Astrocyte (in vitro differentiated cells and primary cell): ENCODE data around the gene TRPC6. TPM values are rescaled to one million over a fixed set of nuclear protein-coding genes. Genes with fewer than 3 reads are reported as not detected.
"Not testable (repeated sequence)": the region's sequence is repeated elsewhere in the genome, so short reads cannot be mapped to it uniquely, and the experiment has no call there.

ENCODE experiments used
- DNase-seq: peaks from one replicate; pipeline ENCODE4 v3.0.0-alpha.2; 2010; ENCODE audit warnings: low read depth
- FAIRE-seq: peaks from 2 replicates; lab custom pipeline; 2011; peaks lifted over from hg19 to GRCh38; lab: Jason Lieb, UNC
- H2AFZ ChIP-seq: 2 replicates; pipeline ENCODE4 v1.6.0; 2012; ENCODE audit warnings: low read depth, low read length, inconsistent platforms
- H3K27ac ChIP-seq: 2 replicates; pipeline ENCODE4 v1.5.1; 2011; ENCODE audit warnings: low read depth, low read length, inconsistent platforms
- H3K27me3 ChIP-seq: 2 replicates; pipeline ENCODE4 v1.6.0; 2011; ENCODE audit warnings: low read length, inconsistent platforms; ENCODE audit not compliant: insufficient read depth
- H3K36me3 ChIP-seq: 2 replicates; pipeline ENCODE4 v1.5.1; 2011; ENCODE audit warnings: low read length, inconsistent platforms; ENCODE audit not compliant: insufficient read depth
- H3K4me1 ChIP-seq: 2 replicates; pipeline ENCODE4 v1.5.1; 2011; ENCODE audit warnings: low read length, inconsistent platforms; ENCODE audit not compliant: insufficient read depth
- H3K4me2 ChIP-seq: 2 replicates; pipeline ENCODE4 v1.6.0; 2012; ENCODE audit warnings: low read length, inconsistent platforms
- H3K4me3 ChIP-seq: 2 replicates; pipeline ENCODE4 v1.5.1; 2011; ENCODE audit warnings: low read depth, mild to moderate bottlenecking, low read length, inconsistent platforms; ENCODE audit not compliant: insufficient read depth
- H3K79me2 ChIP-seq: 2 replicates; pipeline ENCODE4 v1.6.0; 2012; ENCODE audit warnings: mild to moderate bottlenecking, low read length, inconsistent platforms; ENCODE audit not compliant: insufficient read depth
- H3K9ac ChIP-seq: 2 replicates; pipeline ENCODE4 v1.6.0; 2012; ENCODE audit warnings: mild to moderate bottlenecking, low read length, inconsistent platforms
- H3K9me3 ChIP-seq: 2 replicates; pipeline ENCODE4 v1.5.1; 2012; ENCODE audit warnings: low read depth, mild to moderate bottlenecking, low read length, inconsistent platforms; ENCODE audit not compliant: insufficient read depth
- H4K20me1 ChIP-seq: 2 replicates; pipeline ENCODE4 v1.6.0; 2012; ENCODE audit warnings: low read length, inconsistent platforms; ENCODE audit not compliant: insufficient read depth
- H3K27ac Mint-ChIP-seq: one replicate; pipeline ENCODE4 v1.8.0; 2021; ENCODE audit warnings: mild to moderate bottlenecking, mixed read lengths; ENCODE audit not compliant: unreplicated experiment
- H3K27me3 Mint-ChIP-seq: one replicate; pipeline ENCODE4 v1.8.0; 2021; ENCODE audit warnings: low read depth, mixed read lengths; ENCODE audit not compliant: unreplicated experiment
- H3K36me3 Mint-ChIP-seq: one replicate; pipeline ENCODE4 v1.8.0; 2021; ENCODE audit warnings: low read depth, mixed read lengths; ENCODE audit not compliant: unreplicated experiment
- H3K4me1 Mint-ChIP-seq: one replicate; pipeline ENCODE4 v1.8.0; 2021; ENCODE audit warnings: low read depth, mixed read lengths; ENCODE audit not compliant: unreplicated experiment
- H3K4me3 Mint-ChIP-seq: one replicate; pipeline ENCODE4 v1.8.0; 2021; ENCODE audit warnings: mild to moderate bottlenecking, moderate library complexity, mixed read lengths; ENCODE audit not compliant: unreplicated experiment
- H3K9me3 Mint-ChIP-seq: one replicate; pipeline ENCODE4 v1.8.0; 2021; ENCODE audit warnings: mild to moderate bottlenecking, mixed read lengths; ENCODE audit not compliant: unreplicated experiment
- CTCF ChIP-seq: IDR thresholded peaks from 2 replicates; pipeline ENCODE4 v1.5.1; 2011; ENCODE audit warnings: low read depth, mild to moderate bottlenecking, inconsistent platforms, low read length, moderate library complexity; ENCODE audit not compliant: insufficient read depth
- EZH2 ChIP-seq: IDR thresholded peaks from 2 replicates; pipeline ENCODE4 v1.6.1; 2012; ENCODE audit warnings: mild to moderate bottlenecking, low read length, inconsistent platforms; ENCODE audit not compliant: insufficient read depth
- total RNA-seq: library from RNA; stranded (reverse); gene quantifications from 2 replicates; pipeline ENCODE4 v1.2.1, GENCODE V29; 2021

Gene TRPC6
- total RNA-seq, 1 donor from 2014 or later = 0.07 TPM

GRCh38 chr11:101441747-101442146 lies 142.1 kb downstream of the TRPC6 start:
- peaks cover 28% of the 10 kb centered on the region for H3K4me1 Mint-ChIP-seq
- H3K36me3 Mint-ChIP-seq = no peaks in the 10 kb centered on the region
- TF ChIP-seq CTCF = no peak
- no peak for TF ChIP-seq EZH2
- Histone ChIP-seq H2AFZ (no peak overlapping the region), H3K27ac (peak overlapping the region; percentile 82), H3K4me2 (peak overlapping the region; percentile 38), H3K27me3 (no peaks in the 10 kb centered on the region), H4K20me1 (no peaks in the 10 kb centered on the region), H3K36me3 (no peaks in the 10 kb centered on the region), H3K9ac (peak overlapping the region; percentile 42), H3K9me3 (no peaks in the 10 kb centered on the region), H3K79me2 (no peaks in the 10 kb centered on the region), H3K4me1 (peaks cover 10% of the 10 kb centered on the region), H3K4me3 (no peak overlapping the region)
- H3K4me3 Mint-ChIP-seq = no peak overlapping the region
- H3K27ac Mint-ChIP-seq = peak overlapping the region; percentile 87
- no peaks in the 10 kb centered on the region for H3K9me3 Mint-ChIP-seq
- no peaks in the 10 kb centered on the region for H3K27me3 Mint-ChIP-seq
- DNase-seq (no peak), FAIRE-seq (peak; percentile 26)

DNA sequence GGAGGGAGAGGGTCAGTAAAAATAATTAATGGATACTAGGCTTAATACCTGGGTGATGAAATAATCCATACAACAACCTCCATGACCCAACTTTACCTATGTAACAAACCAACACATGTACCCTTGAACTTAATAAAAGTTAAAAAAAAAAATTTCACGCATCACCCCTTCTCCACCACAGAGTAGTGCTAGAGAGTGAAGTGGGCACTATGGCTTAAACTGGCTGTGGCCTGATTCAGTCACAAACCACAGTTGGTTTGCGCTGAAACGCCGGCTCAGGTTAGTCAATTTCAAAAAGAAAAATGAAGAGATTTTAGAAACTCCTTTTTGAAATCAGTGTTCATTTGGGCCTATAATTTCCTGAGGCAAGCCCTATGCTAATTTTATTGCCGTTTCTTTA lies 144.3 kb downstream of the TRPC6 start:
- DNase-seq (no peak), FAIRE-seq (no peak)
- Histone ChIP-seq H4K20me1 (no peaks in the 10 kb centered on the region), H3K27me3 (no peaks in the 10 kb centered on the region), H3K4me3 (no peak overlapping the region), H3K4me1 (peaks cover 10% of the 10 kb centered on the region), H3K9ac (no peak overlapping the region), H3K27ac (no peak overlapping the region), H3K79me2 (no peaks in the 10 kb centered on the region), H2AFZ (no peak overlapping the region), H3K9me3 (no peaks in the 10 kb centered on the region), H3K4me2 (no peak overlapping the region), H3K36me3 (no peaks in the 10 kb centered on the region)
- TF ChIP-seq CTCF = no peak
- Mint-ChIP-seq H3K9me3 (no peaks in the 10 kb centered on the region), H3K4me3 (no peak overlapping the region), H3K27ac (no peak overlapping the region), H3K36me3 (no peaks in the 10 kb centered on the region), H3K27me3 (no peaks in the 10 kb centered on the region), H3K4me1 (peaks cover 23% of the 10 kb centered on the region)

DNA sequence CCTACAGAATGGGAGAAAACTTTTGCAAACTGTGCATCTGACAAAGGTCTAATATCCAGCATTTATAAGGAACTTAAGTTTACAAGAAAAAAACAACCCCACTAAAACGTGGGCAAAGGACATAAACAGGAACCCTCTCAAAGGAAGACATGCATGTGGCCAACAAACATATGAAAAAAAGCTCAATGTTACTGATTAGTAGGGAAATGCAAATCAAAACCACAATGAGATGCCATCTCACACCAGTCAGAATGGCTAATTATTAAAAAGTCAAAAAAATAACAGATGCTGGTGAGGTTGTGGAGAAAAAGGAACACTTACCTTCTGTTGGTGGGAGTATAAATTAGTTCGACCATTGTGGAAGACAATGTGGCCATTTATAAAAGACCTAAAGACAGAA lies 145.1 kb downstream of the TRPC6 start:
- peaks cover 20% of the 10 kb centered on the region for H3K4me1 Mint-ChIP-seq
- DNase-seq, H3K27ac Mint-ChIP-seq, FAIRE-seq, H4K20me1 ChIP-seq, H3K4me2 ChIP-seq, H3K9me3 ChIP-seq, H2AFZ ChIP-seq, H3K9ac ChIP-seq, H3K4me3 Mint-ChIP-seq, H3K36me3 Mint-ChIP-seq, H3K27me3 Mint-ChIP-seq, H3K4me1 ChIP-seq, H3K9me3 Mint-ChIP-seq, H3K79me2 ChIP-seq, H3K4me3 ChIP-seq, H3K27ac ChIP-seq, H3K27me3 ChIP-seq, H3K36me3 ChIP-seq: not testable (repeated sequence)
